ENCODE measurements around the gene CRYBG1. TPM values are rescaled to one million over a fixed set of nuclear protein-coding genes. Genes with fewer than 3 reads are reported as not detected.

Gene CRYBG1
- total RNA-seq, 1 donor from 2014 or later = 3.0 TPM

- no peak for DNase-seq (ENCODE audit: low spot score, unreplicated experiment)
- TF ChIP-seq CTCF (IDR thresholded peaks at IDR 0.05; ENCODE audit: unreplicated experiment) = no peak
- Mint-ChIP-seq H3K9me3 (ENCODE audit: low read depth) (peaks cover 4% of the 10 kb centered on the region), H3K27me3 (peaks cover 15% of the 10 kb centered on the region), H3K4me1 (ENCODE audit: low read depth) (no peaks in the 10 kb centered on the region), H3K4me3 (ENCODE audit: low read depth) (no peak overlapping the region), H3K36me3 (ENCODE audit: insufficient read depth) (no peaks in the 10 kb centered on the region), H3K27ac (no peak overlapping the region)
These were observed 173.5 kb downstream of the CRYBG1 start for GRCh38 chr6:106534004-106534403.

- Mint-ChIP-seq H3K9me3 (ENCODE audit: low read depth) (peaks cover 4% of the 10 kb centered on the region), H3K27me3 (peaks cover 18% of the 10 kb centered on the region), H3K27ac (no peak overlapping the region), H3K4me1 (ENCODE audit: low read depth) (peaks cover under 1% of the 10 kb centered on the region), H3K4me3 (ENCODE audit: low read depth) (no peak overlapping the region), H3K36me3 (ENCODE audit: insufficient read depth) (no peaks in the 10 kb centered on the region)
- DNase-seq (ENCODE audit: low spot score, unreplicated experiment) = no peak
- TF ChIP-seq CTCF (IDR thresholded peaks at IDR 0.05; ENCODE audit: unreplicated experiment) = no peak
These were observed 174.1 kb downstream of the CRYBG1 start for GRCh38 chr6:106534564-106534982.

- DNase-seq (ENCODE audit: low spot score, unreplicated experiment) = no peak
- Mint-ChIP-seq H3K27ac (no peak overlapping the region), H3K4me1 (ENCODE audit: low read depth) (peaks cover 2% of the 10 kb centered on the region), H3K9me3 (ENCODE audit: low read depth) (peaks cover 4% of the 10 kb centered on the region), H3K36me3 (ENCODE audit: insufficient read depth) (no peaks in the 10 kb centered on the region), H3K27me3 (peaks cover 19% of the 10 kb centered on the region), H3K4me3 (ENCODE audit: low read depth) (no peak overlapping the region)
- TF ChIP-seq CTCF (IDR thresholded peaks at IDR 0.05; ENCODE audit: unreplicated experiment) = no peak
These were observed 174.5 kb downstream of the CRYBG1 start for GRCh38 chr6:106535012-106535411.

GRCh38 chr6:106536357-106536756 lies 175.8 kb downstream of the CRYBG1 start:
- Mint-ChIP-seq H3K4me1 (ENCODE audit: low read depth) (peaks cover 6% of the 10 kb centered on the region), H3K36me3 (ENCODE audit: insufficient read depth) (no peaks in the 10 kb centered on the region), H3K27me3 (peaks cover 19% of the 10 kb centered on the region), H3K4me3 (ENCODE audit: low read depth) (no peak overlapping the region), H3K9me3 (ENCODE audit: low read depth) (peaks cover 4% of the 10 kb centered on the region), H3K27ac (no peak overlapping the region)
- no peak for DNase-seq (ENCODE audit: low spot score, unreplicated experiment)
- no peak for TF ChIP-seq CTCF (IDR thresholded peaks at IDR 0.05; ENCODE audit: unreplicated experiment)

GRCh38 chr6:106536851-106537250 lies 176.3 kb downstream of the CRYBG1 start:
- H3K36me3 Mint-ChIP-seq (ENCODE audit: insufficient read depth) = no peaks in the 10 kb centered on the region
- H3K27me3 Mint-ChIP-seq = peaks cover 19% of the 10 kb centered on the region
- peaks cover 4% of the 10 kb centered on the region for H3K9me3 Mint-ChIP-seq (ENCODE audit: low read depth)
- no peak for TF ChIP-seq CTCF (IDR thresholded peaks at IDR 0.05; ENCODE audit: unreplicated experiment)
- DNase-seq (ENCODE audit: low spot score, unreplicated experiment) = no peak
- no peak overlapping the region for H3K27ac Mint-ChIP-seq
- H3K4me1 Mint-ChIP-seq (ENCODE audit: low read depth) = peaks cover 6% of the 10 kb centered on the region
- H3K4me3 Mint-ChIP-seq (ENCODE audit: low read depth) = no peak overlapping the region
